Stimulated activated CD8-positive, alpha-beta memory T cell treated with anti-CD3 and anti-CD28 coated beads, Interleukin-2, amount 100 ng/mL, for 48 hours (primary cell): ENCODE measurements around the gene OXER1.

Experiments
- DNase-seq, 2 donors: peaks; one replicate each; pipeline ENCODE4 v3.0.0-alpha.2; 2020; ENCODE audit warnings: low read depth in 2 of 2

Gene OXER1

GRCh38 chr2:42794271-42795046 lies 30.5 kb upstream of the OXER1 start:
- DNase-seq = no peak

- no peak for DNase-seq
Observed at GRCh38 chr2:42793334-42794270, 29.7 kb upstream of the OXER1 start.

GRCh38 chr2:42792583-42793333 lies 28.8 kb upstream of the OXER1 start, which contains the start of gene HAAO:
Gene HAAO, minus strand, starts transcription at chr2:42792583. Its CDS starts 47 bp downstream, at chr2:42792536.
- DNase-seq = no peak

- no peak for DNase-seq
Observed at GRCh38 chr2:42792087-42792582, 28.2 kb upstream of the OXER1 start.

- no peak for DNase-seq
Observed at GRCh38 chr2:42791606-42792005, 27.7 kb upstream of the OXER1 start.

GRCh38 chr2:42789751-42790150 lies 25.8 kb upstream of the OXER1 start:
- DNase-seq = no peak

- no peak for DNase-seq
Observed at GRCh38 chr2:42788882-42789281, 24.9 kb upstream of the OXER1 start.

- no peak for DNase-seq
Observed at GRCh38 chr2:42788478-42788793, 24.5 kb upstream of the OXER1 start.

GRCh38 chr2:42787788-42788477 lies 24.0 kb upstream of the OXER1 start:
- no peak for DNase-seq

GRCh38 chr2:42787424-42787787 lies 23.5 kb upstream of the OXER1 start:
- DNase-seq = no peak

- no peak for DNase-seq
Observed at GRCh38 chr2:42786561-42787345, 22.8 kb upstream of the OXER1 start.

GRCh38 chr2:42784204-42784880 lies 20.4 kb upstream of the OXER1 start:
- DNase-seq = no peak

- no peak for DNase-seq
Observed at GRCh38 chr2:42783511-42783910, 19.6 kb upstream of the OXER1 start.

- no peak for DNase-seq
Observed at GRCh38 chr2:42781181-42781580, 17.2 kb upstream of the OXER1 start.

- DNase-seq = no peak
Observed at GRCh38 chr2:42777883-42778805, 14.2 kb upstream of the OXER1 start.

- DNase-seq = no peak
Observed at GRCh38 chr2:42775810-42776209, 11.9 kb upstream of the OXER1 start.

- no peak for DNase-seq
Observed at GRCh38 chr2:42775186-42775585, 11.3 kb upstream of the OXER1 start.

- no peak for DNase-seq
Observed at GRCh38 chr2:42771546-42772153, 7.7 kb upstream of the OXER1 start.
